Measurements from ENCODE around the gene EVC2.

EVC2 gene

GRCh38 chr4:5711479-5712184 is 3.3 kb upstream of the EVC2 start:
- DNase-seq: no peak

GRCh38 chr4:5710961-5711478 is 2.7 kb upstream of the EVC2 start, which contains the start of gene EVC:
Gene EVC (plus strand): TSS chr4:5711201. CDS start chr4:5711381, 180 bp downstream.
- DNase-seq: no peak

DNA sequence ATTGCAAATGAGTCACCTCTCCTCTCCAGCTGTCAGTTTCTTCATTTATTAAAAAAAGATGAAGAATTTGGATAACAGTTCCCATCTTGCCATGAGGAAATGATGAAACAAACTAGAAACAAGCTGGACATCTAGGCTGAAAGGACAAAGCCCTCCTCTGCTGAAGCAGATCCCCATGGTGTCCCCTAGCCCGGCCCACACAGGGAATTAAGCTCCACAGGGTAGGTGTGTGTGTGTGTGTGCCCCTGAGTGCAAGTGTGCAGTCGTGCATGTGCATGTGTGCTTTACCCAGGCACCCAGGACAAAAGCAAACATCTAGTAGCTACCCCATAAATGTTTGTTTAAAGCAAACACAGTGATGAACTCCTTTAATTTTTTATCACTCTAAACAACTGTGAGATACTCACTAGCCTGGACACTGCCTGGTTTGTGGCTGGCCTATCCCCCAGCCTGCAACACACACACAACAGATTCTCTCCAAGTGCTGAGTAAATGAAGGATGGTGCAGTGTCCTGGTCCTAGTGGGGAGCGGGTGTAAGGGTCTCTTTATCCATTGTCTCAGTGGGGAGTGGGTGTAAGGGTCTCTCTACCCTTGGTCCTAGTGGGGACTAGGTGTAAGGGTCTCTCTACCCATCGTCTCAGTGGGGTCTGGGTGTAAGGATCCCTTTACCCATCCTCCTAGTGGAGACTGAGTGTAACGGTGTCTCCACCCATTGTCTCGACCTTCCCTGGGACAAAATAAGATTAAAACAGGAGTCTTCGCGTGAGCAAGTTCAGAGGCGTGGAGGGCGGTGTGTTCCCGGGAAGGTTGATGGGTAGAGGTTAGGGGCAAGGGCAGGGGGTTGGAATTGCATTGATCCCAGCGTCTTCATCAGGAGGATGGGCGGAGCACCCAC is 2.0 kb upstream of the EVC2 start:
- DNase-seq: no peak

- no peak for DNase-seq
Measured at GRCh38 chr4:5709207-5709575, 832 bp upstream of the EVC2 start.

GRCh38 chr4:5707778-5708448 is 446 bp downstream of the EVC2 start:
- DNase-seq: no peak

GRCh38 chr4:5707366-5707765 is 993 bp downstream of the EVC2 start:
- no peak for DNase-seq

GRCh38 chr4:5706486-5707290 is 1.7 kb downstream of the EVC2 start:
- DNase-seq: no peak

GRCh38 chr4:5705647-5706320 is 2.6 kb downstream of the EVC2 start:
- DNase-seq: no peak

- no peak for DNase-seq
Measured at GRCh38 chr4:5704276-5704675, 4.1 kb downstream of the EVC2 start.

- DNase-seq: no peak
Measured at GRCh38 chr4:5703831-5704230, 4.5 kb downstream of the EVC2 start.

GRCh38 chr4:5701971-5702370 is 6.4 kb downstream of the EVC2 start:
- no peak for DNase-seq

DNA sequence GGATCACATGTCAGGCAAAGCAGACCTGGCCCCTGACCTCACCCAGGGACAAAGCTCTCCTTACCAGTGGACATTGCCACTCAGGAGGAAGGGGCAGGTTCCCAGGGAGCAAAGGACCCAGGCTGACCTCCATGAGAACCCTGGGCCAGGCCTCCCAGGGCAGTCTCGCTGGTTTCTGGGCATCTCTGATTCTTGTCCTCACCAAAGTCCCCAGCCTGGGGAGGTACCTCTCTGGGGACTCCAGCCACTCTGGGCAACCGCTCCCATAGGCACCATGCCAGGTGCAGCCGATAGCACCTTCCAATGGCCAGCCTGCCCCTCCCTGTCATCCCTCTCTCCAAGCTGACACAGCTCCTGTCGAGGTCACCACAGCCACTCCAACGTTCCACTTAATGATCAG is 7.9 kb downstream of the EVC2 start:
- DNase-seq: no peak

- no peak for DNase-seq
Measured at GRCh38 chr4:5696341-5696740, 12.0 kb downstream of the EVC2 start.

DNA sequence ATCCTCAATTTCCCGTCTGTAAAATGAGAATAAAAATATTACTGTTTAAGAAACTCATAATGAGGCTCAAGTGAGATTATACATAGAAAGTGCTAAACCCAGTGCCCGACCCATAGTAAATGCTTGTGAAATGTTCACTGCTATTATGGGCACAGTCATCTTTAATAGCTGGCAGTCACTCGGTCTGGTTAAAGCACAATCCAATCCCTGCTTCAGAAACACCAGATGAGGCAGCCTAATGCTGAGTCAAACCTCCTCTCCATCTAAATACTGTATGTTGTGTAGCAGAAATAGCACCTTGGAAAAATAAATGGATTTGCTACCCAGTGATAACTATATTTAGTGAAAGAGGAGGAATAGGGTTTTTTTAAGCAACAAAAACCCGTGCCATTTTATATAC is 14.5 kb downstream of the EVC2 start:
- DNase-seq: no peak

GRCh38 chr4:5691491-5692132 is 16.7 kb downstream of the EVC2 start:
- no peak for DNase-seq

DNA sequence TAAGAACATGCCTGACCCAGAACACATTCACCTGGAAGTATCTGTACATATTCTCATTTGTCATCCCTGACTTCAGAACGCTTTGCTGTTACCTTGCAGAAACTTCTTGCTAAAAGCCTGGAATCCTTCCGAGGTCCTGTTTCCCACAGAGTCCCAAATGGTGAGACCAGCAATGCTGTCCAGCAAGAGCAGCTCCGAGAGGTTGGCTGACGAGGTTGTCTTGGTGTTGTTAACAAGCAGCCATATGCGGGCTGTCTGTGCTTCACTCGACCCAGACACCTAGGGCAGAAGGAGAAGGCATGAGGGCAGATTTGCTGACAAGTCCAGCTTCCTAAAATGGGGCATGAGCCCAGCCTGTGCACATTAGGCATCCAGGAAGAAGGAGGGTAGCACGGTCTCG is 19.3 kb downstream of the EVC2 start:
- no peak for DNase-seq

DNA sequence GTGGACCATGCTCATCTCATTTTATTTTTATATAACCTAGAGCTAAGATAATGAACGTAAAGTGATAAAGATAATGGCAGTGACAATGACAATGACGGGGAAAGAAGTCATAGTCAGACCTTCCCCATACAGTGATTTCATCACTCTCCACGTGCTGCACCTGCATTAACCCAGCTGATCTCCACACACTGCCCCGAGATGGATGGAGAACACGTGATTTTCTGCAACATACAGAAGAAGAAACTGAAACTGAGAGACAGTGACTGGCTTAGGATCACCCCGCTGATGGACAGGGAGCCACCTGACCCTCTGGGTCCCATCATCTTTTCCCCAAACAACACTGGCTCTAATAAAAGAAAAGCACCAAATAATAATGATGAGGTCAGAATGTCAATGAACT is 22.0 kb downstream of the EVC2 start:
- DNase-seq: no peak

DNA sequence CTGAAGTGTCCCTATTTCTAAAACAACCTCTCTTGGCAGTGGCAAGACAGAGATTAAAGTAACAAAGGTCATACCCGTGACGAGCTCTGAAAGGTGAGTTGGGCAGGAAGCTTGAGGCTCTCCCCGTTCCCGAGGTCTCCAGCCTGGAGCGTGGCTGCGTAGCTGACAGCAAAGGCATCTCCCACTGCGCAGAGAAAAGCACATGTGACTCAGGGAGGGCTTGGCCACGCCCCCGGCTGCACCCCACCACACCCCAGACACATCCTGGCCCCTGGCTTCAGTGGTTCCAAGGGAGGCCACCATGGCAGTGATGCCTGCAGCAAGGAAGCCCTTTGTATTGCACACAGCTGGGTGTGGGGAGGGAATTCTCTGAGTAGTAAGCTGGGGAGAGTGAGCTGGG is 23.1 kb downstream of the EVC2 start:
- DNase-seq: no peak

DNA sequence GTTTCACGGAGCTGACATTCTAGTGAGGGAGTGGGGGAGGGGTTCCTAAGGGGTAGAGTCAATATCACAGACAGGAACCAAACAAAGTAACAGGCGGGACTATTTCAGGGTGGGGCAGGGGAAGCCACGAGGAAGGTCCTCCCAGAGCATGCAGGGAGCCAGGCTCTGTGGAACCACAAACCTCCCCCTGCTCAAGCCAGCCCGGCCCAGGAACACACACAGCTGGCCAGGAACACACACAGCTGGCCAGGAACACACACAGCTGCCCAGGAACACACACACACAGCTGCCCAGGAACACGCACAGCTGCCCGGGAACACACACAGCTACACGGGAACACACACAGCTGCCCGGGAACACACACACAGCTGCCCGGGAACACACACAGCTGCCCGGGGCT is 24.8 kb downstream of the EVC2 start:
- no peak for DNase-seq

GRCh38 chr4:5678977-5679376 is 29.4 kb downstream of the EVC2 start:
- no peak for DNase-seq

DNA sequence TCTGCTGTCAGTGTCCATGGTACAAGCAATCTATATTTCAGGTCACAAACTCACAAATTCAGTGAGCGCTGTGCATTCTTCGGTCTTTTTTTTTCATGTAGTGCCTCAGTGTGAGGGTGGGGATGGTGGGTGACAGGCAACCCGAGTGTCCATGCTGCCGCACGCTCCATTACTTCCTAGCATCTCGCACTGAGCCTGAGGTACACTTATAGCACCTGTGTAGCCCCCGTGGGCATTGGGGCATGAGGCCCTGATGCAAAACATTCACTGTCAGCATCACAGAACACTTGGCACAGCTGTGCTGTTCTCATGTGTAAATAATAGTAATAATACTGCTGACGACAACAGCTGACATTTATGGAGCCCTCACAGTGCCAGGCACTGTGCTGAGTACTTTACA is 31.6 kb downstream of the EVC2 start:
- DNase-seq: no peak

DNA sequence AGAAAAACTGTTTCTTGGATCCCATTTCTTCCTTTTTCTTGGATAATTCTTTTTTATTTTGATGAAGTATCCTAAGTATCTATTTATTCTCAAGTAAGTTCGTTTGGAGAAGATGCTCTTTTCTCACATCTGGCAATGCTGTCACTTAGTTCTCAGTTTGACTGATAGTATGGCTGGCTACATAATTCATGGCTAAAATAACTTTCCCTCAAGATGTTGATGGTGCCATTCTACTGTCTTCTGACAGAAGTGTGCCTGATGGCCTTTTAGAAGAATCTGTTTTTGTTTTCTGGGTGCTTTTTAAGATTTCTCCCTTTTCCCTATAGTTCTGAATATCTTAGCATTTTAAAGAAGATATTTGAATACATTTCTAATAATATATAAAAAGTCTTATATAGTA is 41.6 kb downstream of the EVC2 start:
- DNase-seq: no peak
